SH-SY5Y (cell line): ENCODE results near the gene APC.

ENCODE experiments used
- GATA2 ChIP-seq: IDR thresholded peaks from 2 replicates; pipeline ENCODE4 v1.6.1; 2011; ENCODE audit warnings: mild to moderate bottlenecking, low read depth, low read length
- GATA3 ChIP-seq: IDR thresholded peaks from 2 replicates; pipeline ENCODE4 v1.6.1; 2011; ENCODE audit warnings: low read depth, mild to moderate bottlenecking, low read length, moderate library complexity

DNA sequence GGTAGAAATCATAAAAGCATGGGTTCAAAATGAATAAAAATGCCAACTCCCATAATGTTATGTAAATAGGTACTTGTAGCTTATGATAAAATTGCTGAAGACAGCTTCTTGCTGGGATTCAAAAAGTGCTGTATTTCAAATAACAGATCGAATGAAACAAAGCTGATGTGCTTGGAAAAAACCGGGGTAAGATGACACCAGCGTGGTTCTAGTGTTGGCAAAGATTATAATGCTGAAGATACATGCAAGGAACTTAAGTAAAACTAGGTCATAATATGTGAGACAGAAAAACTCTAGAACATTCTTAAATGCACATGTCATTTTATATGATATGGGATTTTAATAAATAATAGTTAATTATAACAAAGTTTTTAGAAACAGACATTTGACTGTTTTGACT, 44.4 kb upstream of the APC start:
- TF ChIP-seq GATA2 (no peak), GATA3 (no peak)
